CD4-positive, alpha-beta T cell (primary cell): ENCODE data around the gene SMARCB1. TPM values are rescaled to one million over a fixed set of nuclear protein-coding genes. Genes with fewer than 3 reads are reported as not detected.

ENCODE experiments used
- ATAC-seq: fragments of 200-7000 bp; cut with Tn5 transposase; one replicate; pipeline ENCODE4 v1.10.0; 2022; ENCODE audit warnings: mild to moderate bottlenecking; ENCODE audit not compliant: poor library complexity
- CTCF ChIA-PET: fragments of 350-600 bp; sonication (Branson Sonifier 250); formaldehyde crosslinking; loops from one replicate; lab custom pipeline; 2021; ENCODE audit warnings: antibody characterized with exemption, inconsistent platforms; lab: Charles Lee
- POLR2A ChIA-PET: fragments of 350-600 bp; sonication (Branson Sonifier 250); formaldehyde crosslinking; loops from one replicate; lab custom pipeline; 2021; ENCODE audit warnings: antibody characterized with exemption, inconsistent platforms; lab: Charles Lee
- DNase-seq, 14 experiments: peaks; one replicate each; pipeline ENCODE4 v3.0.0-alpha.2; 2013 to 2020; ENCODE audit warnings: mixed read lengths in 2 of 14
- H3K27ac ChIP-seq, 2 donors: one replicate each; pipeline versions ENCODE4 v1.5.1 to v1.7.0; 2013; ENCODE audit warnings: low read length in 2 of 2, low read depth in 1 of 2, mild to moderate bottlenecking in 1 of 2
- H3K27me3 ChIP-seq, 2 experiments: 1 replicate in 1 of 2; 2 replicates in 1 of 2; pipeline versions ENCODE4 v1.6.1 to v1.7.0; 2013; ENCODE audit warnings: low read length in 2 of 2, control low read depth in 1 of 2, mild to moderate bottlenecking in 1 of 2, moderate library complexity in 1 of 2; ENCODE audit not compliant: insufficient read depth in 2 of 2, control insufficient read depth in 1 of 2
- H3K36me3 ChIP-seq: one replicate; pipeline ENCODE4 v1.6.1; 2013; ENCODE audit warnings: low read length, control low read depth; ENCODE audit not compliant: insufficient read depth
- H3K4me1 ChIP-seq: one replicate; pipeline ENCODE4 v1.6.1; 2013; ENCODE audit warnings: low read length, control low read depth; ENCODE audit not compliant: insufficient read depth
- H3K4me3 ChIP-seq: one replicate; pipeline ENCODE4 v1.5.1; 2013; ENCODE audit warnings: mild to moderate bottlenecking, low read length, moderate library complexity
- H3K9me3 ChIP-seq, 2 experiments: 1 replicate in 1 of 2; 2 replicates in 1 of 2; pipeline versions ENCODE4 v1.6.1 to v1.7.0; 2013; ENCODE audit warnings: low read length in 2 of 2, mild to moderate bottlenecking in 2 of 2, control low read depth in 1 of 2, moderate library complexity in 1 of 2; ENCODE audit not compliant: control insufficient read depth in 1 of 2, insufficient read depth in 1 of 2
- H3K27ac Mint-ChIP-seq: one replicate; pipeline ENCODE4 v1.8.0; 2020; ENCODE audit warnings: mixed read lengths
- H3K27me3 Mint-ChIP-seq: one replicate; pipeline ENCODE4 v1.8.0; 2021; ENCODE audit warnings: mixed read lengths
- H3K36me3 Mint-ChIP-seq: one replicate; pipeline ENCODE4 v1.8.0; 2021; ENCODE audit warnings: low read depth, mixed read lengths
- H3K4me1 Mint-ChIP-seq: one replicate; pipeline ENCODE4 v1.8.0; 2021; ENCODE audit warnings: low read depth, mixed read lengths
- H3K4me3 Mint-ChIP-seq: one replicate; pipeline ENCODE4 v1.8.0; 2020; ENCODE audit warnings: mild to moderate bottlenecking, mixed read lengths
- H3K9me3 Mint-ChIP-seq: one replicate; pipeline ENCODE4 v1.8.0; 2020; ENCODE audit warnings: mixed read lengths
- intact Hi-C, 2 experiments: fragments of 100-400 bp; cut with DNase I in 1 of 2; cut with micrococcal nuclease in 1 of 2; formaldehyde crosslinking; loops; one replicate each; pipeline versions ENCODE4 v1.15.1 to v1.9.0; 2023 to 2025; cut with DNase I, micrococcal nuclease
- total RNA-seq, 174 experiments: library from RNA in 2 of 174; stranded (reverse) in 2 of 174; gene quantifications; one replicate each; pipeline ENCODE4 v1.2.3 and lab custom pipeline; 2021 to 2026
- TF ChIP-seq, protein P1 (sequence below): fragments of 200-600 bp; IDR thresholded peaks from one replicate; pipeline ENCODE4 v1.8.0; 2022; ENCODE audit warnings: antibody characterized with exemption, mild to moderate bottlenecking

The SMARCB1 gene
- total RNA-seq, 2 experiments from 2014 or later: 40.3 to 41.7 TPM

DNA sequence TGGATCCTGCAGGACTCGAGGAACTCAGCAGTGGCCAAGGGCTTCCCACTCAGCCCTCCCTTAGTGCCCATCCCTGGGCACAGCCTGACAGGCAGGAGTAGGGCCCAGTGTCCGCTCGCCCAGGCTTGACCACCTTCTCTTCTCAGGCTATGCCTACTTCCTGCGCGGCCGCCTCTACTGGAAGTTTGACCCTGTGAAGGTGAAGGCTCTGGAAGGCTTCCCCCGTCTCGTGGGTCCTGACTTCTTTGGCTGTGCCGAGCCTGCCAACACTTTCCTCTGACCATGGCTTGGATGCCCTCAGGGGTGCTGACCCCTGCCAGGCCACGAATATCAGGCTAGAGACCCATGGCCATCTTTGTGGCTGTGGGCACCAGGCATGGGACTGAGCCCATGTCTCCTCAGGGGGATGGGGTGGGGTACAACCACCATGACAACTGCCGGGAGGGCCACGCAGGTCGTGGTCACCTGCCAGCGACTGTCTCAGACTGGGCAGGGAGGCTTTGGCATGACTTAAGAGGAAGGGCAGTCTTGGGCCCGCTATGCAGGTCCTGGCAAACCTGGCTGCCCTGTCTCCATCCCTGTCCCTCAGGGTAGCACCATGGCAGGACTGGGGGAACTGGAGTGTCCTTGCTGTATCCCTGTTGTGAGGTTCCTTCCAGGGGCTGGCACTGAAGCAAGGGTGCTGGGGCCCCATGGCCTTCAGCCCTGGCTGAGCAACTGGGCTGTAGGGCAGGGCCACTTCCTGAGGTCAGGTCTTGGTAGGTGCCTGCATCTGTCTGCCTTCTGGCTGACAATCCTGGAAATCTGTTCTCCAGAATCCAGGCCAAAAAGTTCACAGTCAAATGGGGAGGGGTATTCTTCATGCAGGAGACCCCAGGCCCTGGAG is 3.3 kb upstream of the SMARCB1 start:
- DNase-seq: no peak
- Histone ChIP-seq H3K4me1 (peaks cover 26% of the 10 kb centered on the region), H3K36me3 (no peaks in the 10 kb centered on the region), H3K27me3 (no peaks in the 10 kb centered on the region), H3K9me3 (no peaks in the 10 kb centered on the region), H3K4me3 (no peak overlapping the region), H3K27ac (no peak overlapping the region)
- CTCF ChIA-PET: no interaction called here
- H3K27me3 Mint-ChIP-seq: no peaks in the 10 kb centered on the region
- H3K4me3 Mint-ChIP-seq: no peak overlapping the region
- peaks cover 8% of the 10 kb centered on the region for H3K36me3 Mint-ChIP-seq
- TF ChIP-seq, protein P1, sequence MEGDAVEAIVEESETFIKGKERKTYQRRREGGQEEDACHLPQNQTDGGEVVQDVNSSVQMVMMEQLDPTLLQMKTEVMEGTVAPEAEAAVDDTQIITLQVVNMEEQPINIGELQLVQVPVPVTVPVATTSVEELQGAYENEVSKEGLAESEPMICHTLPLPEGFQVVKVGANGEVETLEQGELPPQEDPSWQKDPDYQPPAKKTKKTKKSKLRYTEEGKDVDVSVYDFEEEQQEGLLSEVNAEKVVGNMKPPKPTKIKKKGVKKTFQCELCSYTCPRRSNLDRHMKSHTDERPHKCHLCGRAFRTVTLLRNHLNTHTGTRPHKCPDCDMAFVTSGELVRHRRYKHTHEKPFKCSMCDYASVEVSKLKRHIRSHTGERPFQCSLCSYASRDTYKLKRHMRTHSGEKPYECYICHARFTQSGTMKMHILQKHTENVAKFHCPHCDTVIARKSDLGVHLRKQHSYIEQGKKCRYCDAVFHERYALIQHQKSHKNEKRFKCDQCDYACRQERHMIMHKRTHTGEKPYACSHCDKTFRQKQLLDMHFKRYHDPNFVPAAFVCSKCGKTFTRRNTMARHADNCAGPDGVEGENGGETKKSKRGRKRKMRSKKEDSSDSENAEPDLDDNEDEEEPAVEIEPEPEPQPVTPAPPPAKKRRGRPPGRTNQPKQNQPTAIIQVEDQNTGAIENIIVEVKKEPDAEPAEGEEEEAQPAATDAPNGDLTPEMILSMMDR: no peak
- H3K4me1 Mint-ChIP-seq: peaks cover 23% of the 10 kb centered on the region
- no peak overlapping the region for H3K27ac Mint-ChIP-seq
- no peaks in the 10 kb centered on the region for H3K9me3 Mint-ChIP-seq
- no peak for ATAC-seq
- POLR2A ChIA-PET: interaction anchor here (1.0 kb wide), 1 partner anchor 21 kb away, joined by 3 read pairs; the partner anchor contains the start of gene C22orf15
- intact Hi-C loops: loop anchor here (10.0 kb wide), 1 partner anchor 231 kb away; the partner anchor contains the start of gene CABIN1 (in 2 of the 2)

DNA sequence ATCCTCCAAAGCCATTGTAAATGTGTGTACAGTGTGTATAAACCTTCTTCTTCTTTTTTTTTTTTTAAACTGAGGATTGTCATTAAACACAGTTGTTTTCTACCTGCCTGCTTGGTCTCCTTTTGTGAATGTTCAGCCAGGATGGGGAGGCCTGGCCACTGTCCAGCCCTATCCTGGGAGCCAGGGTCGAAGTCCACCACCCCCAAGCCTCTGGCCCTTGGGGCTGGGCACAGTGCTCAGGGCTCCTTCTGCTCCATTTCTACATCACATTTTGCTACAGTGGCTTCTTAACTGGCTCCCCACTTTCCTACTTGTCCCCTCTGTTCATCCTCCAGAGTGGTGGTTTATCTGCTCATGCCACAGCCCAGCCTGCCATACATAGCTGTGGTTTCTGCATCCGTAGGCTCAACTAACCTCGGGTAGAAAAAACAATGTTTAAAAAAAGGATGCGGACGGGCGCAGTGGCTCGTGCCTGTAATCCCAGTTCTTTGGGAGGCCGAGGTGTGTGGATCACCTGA is 2.5 kb upstream of the SMARCB1 start:
- intact Hi-C loops: loop anchor here (10.0 kb wide), 1 partner anchor 231 kb away; the partner anchor contains the start of gene CABIN1 (in 2 of the 2)
- H3K4me3 Mint-ChIP-seq: no peak overlapping the region
- POLR2A ChIA-PET: interaction anchor here (1.0 kb wide), 1 partner anchor 21 kb away, joined by 3 read pairs; the partner anchor contains the start of gene C22orf15
- H3K27me3 ChIP-seq: no peaks in the 10 kb centered on the region
- no peak overlapping the region for H3K27ac ChIP-seq
- no peaks in the 10 kb centered on the region for H3K27me3 Mint-ChIP-seq
- peaks cover 33% of the 10 kb centered on the region for H3K4me1 ChIP-seq
- H3K27ac Mint-ChIP-seq: peak overlapping the region; percentile 41
- H3K4me1 Mint-ChIP-seq: peaks cover 25% of the 10 kb centered on the region
- H3K4me3 ChIP-seq: no peak overlapping the region
- no peaks in the 10 kb centered on the region for H3K9me3 Mint-ChIP-seq
- H3K9me3 ChIP-seq: no peaks in the 10 kb centered on the region
- ATAC-seq (no peak), DNase-seq (peak in 1 of 14 experiments; percentile 24)
- H3K36me3 Mint-ChIP-seq: peaks cover 9% of the 10 kb centered on the region
- CTCF ChIA-PET: no interaction called here
- H3K36me3 ChIP-seq: no peaks in the 10 kb centered on the region
- TF ChIP-seq, protein P1: no peak

- TF ChIP-seq, protein P1: no peak
- DNase-seq: peak in 2 of 14 experiments; percentile 30 to 38
- CTCF ChIA-PET: no interaction called here
- no peaks in the 10 kb centered on the region for H3K9me3 ChIP-seq
- Mint-ChIP-seq H3K4me3 (peak overlapping the region; percentile 91), H3K9me3 (no peaks in the 10 kb centered on the region), H3K27me3 (no peaks in the 10 kb centered on the region), H3K27ac (peak overlapping the region; percentile 90), H3K4me1 (peaks cover 35% of the 10 kb centered on the region), H3K36me3 (peaks cover 19% of the 10 kb centered on the region)
- POLR2A ChIA-PET: interaction anchor here (0.9 to 3.4 kb wide), 15 partner anchors 8 to 641 kb away, joined by 3 to 23 read pairs (median 8); partner anchors contain the start of genes ADORA2A, C22orf15, CABIN1 and CHCHD10
- peaks cover 10% of the 10 kb centered on the region for H3K36me3 ChIP-seq
- intact Hi-C loops: loop anchor here (1.0 to 10.0 kb wide), 7 partner anchors 35 to 229 kb away; partner anchors contain the start of genes CABIN1 (in 2 of the 2), DERL3 (in 2 of the 2), MIF (in 1 of the 2) and SLC2A11 (in 1 of the 2)
- no peak for ATAC-seq
- peak overlapping the region; percentile 83 for H3K4me3 ChIP-seq
- no peaks in the 10 kb centered on the region for H3K27me3 ChIP-seq
- peaks cover 44% of the 10 kb centered on the region for H3K4me1 ChIP-seq
- peak overlapping the region; percentile 93 to 98 for H3K27ac ChIP-seq
These were observed 480 bp upstream of the SMARCB1 start for GRCh38 chr22:23786261-23786710.
